ENCODE measurements around the gene ERP44.

The ERP44 gene

DNA sequence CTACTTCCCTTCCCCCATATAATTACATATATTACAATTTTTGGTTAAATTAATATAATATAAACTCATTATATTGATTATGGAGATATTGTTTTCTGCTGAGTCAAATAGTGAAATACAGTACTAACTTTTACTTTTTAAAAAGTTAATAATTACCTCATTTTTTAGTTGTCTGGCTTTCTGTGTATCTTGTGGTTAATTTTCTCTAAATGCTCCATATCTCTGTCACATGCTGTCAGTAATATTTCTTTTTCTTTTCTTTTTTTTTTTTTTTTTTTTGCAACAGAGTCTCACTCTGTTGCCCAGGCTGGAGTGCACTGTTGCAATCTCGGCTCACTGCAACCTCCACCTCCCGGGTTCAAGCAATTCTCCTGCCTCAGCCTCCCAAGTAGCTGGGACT is 169.1 kb downstream of the ERP44 start:
- TF ChIP-seq, protein P1, sequence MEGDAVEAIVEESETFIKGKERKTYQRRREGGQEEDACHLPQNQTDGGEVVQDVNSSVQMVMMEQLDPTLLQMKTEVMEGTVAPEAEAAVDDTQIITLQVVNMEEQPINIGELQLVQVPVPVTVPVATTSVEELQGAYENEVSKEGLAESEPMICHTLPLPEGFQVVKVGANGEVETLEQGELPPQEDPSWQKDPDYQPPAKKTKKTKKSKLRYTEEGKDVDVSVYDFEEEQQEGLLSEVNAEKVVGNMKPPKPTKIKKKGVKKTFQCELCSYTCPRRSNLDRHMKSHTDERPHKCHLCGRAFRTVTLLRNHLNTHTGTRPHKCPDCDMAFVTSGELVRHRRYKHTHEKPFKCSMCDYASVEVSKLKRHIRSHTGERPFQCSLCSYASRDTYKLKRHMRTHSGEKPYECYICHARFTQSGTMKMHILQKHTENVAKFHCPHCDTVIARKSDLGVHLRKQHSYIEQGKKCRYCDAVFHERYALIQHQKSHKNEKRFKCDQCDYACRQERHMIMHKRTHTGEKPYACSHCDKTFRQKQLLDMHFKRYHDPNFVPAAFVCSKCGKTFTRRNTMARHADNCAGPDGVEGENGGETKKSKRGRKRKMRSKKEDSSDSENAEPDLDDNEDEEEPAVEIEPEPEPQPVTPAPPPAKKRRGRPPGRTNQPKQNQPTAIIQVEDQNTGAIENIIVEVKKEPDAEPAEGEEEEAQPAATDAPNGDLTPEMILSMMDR (IDR thresholded peaks at IDR 0.05), result no peak
